CD4-positive, alpha-beta T cell (primary cell): ENCODE results near the gene MPIG6B. TPM values are rescaled to one million over a fixed set of nuclear protein-coding genes. Genes with fewer than 3 reads are reported as not detected.

Source experiments
- ATAC-seq: fragments of 200-7000 bp; cut with Tn5 transposase; one replicate; pipeline ENCODE4 v1.10.0; 2022; ENCODE audit warnings: mild to moderate bottlenecking; ENCODE audit not compliant: poor library complexity
- CTCF ChIA-PET: fragments of 350-600 bp; sonication (Branson Sonifier 250); formaldehyde crosslinking; loops from one replicate; lab custom pipeline; 2021; ENCODE audit warnings: antibody characterized with exemption, inconsistent platforms; lab: Charles Lee
- POLR2A ChIA-PET: fragments of 350-600 bp; sonication (Branson Sonifier 250); formaldehyde crosslinking; loops from one replicate; lab custom pipeline; 2021; ENCODE audit warnings: antibody characterized with exemption, inconsistent platforms; lab: Charles Lee
- DNase-seq, 14 experiments: peaks; one replicate each; pipeline ENCODE4 v3.0.0-alpha.2; 2013 to 2020; ENCODE audit warnings: mixed read lengths in 2 of 14
- H3K27ac ChIP-seq, 2 donors: one replicate each; pipeline versions ENCODE4 v1.5.1 to v1.7.0; 2013; ENCODE audit warnings: low read length in 2 of 2, low read depth in 1 of 2, mild to moderate bottlenecking in 1 of 2
- H3K27me3 ChIP-seq, 2 experiments: 1 replicate in 1 of 2; 2 replicates in 1 of 2; pipeline versions ENCODE4 v1.6.1 to v1.7.0; 2013; ENCODE audit warnings: low read length in 2 of 2, control low read depth in 1 of 2, mild to moderate bottlenecking in 1 of 2, moderate library complexity in 1 of 2; ENCODE audit not compliant: insufficient read depth in 2 of 2, control insufficient read depth in 1 of 2
- H3K36me3 ChIP-seq: one replicate; pipeline ENCODE4 v1.6.1; 2013; ENCODE audit warnings: low read length, control low read depth; ENCODE audit not compliant: insufficient read depth
- H3K4me1 ChIP-seq: one replicate; pipeline ENCODE4 v1.6.1; 2013; ENCODE audit warnings: low read length, control low read depth; ENCODE audit not compliant: insufficient read depth
- H3K4me3 ChIP-seq: one replicate; pipeline ENCODE4 v1.5.1; 2013; ENCODE audit warnings: mild to moderate bottlenecking, low read length, moderate library complexity
- H3K9me3 ChIP-seq, 2 experiments: 1 replicate in 1 of 2; 2 replicates in 1 of 2; pipeline versions ENCODE4 v1.6.1 to v1.7.0; 2013; ENCODE audit warnings: low read length in 2 of 2, mild to moderate bottlenecking in 2 of 2, control low read depth in 1 of 2, moderate library complexity in 1 of 2; ENCODE audit not compliant: control insufficient read depth in 1 of 2, insufficient read depth in 1 of 2
- H3K27ac Mint-ChIP-seq: one replicate; pipeline ENCODE4 v1.8.0; 2020; ENCODE audit warnings: mixed read lengths
- H3K27me3 Mint-ChIP-seq: one replicate; pipeline ENCODE4 v1.8.0; 2021; ENCODE audit warnings: mixed read lengths
- H3K36me3 Mint-ChIP-seq: one replicate; pipeline ENCODE4 v1.8.0; 2021; ENCODE audit warnings: low read depth, mixed read lengths
- H3K4me1 Mint-ChIP-seq: one replicate; pipeline ENCODE4 v1.8.0; 2021; ENCODE audit warnings: low read depth, mixed read lengths
- H3K4me3 Mint-ChIP-seq: one replicate; pipeline ENCODE4 v1.8.0; 2020; ENCODE audit warnings: mild to moderate bottlenecking, mixed read lengths
- H3K9me3 Mint-ChIP-seq: one replicate; pipeline ENCODE4 v1.8.0; 2020; ENCODE audit warnings: mixed read lengths
- intact Hi-C, 2 experiments: fragments of 100-400 bp; cut with DNase I in 1 of 2; cut with micrococcal nuclease in 1 of 2; formaldehyde crosslinking; loops; one replicate each; pipeline versions ENCODE4 v1.15.1 to v1.9.0; 2023 to 2025; cut with DNase I, micrococcal nuclease
- total RNA-seq, 174 experiments: library from RNA in 2 of 174; stranded (reverse) in 2 of 174; gene quantifications; one replicate each; pipeline ENCODE4 v1.2.3 and lab custom pipeline; 2021 to 2026
- TF ChIP-seq, protein P1 (sequence below): fragments of 200-600 bp; IDR thresholded peaks from one replicate; pipeline ENCODE4 v1.8.0; 2022; ENCODE audit warnings: antibody characterized with exemption, mild to moderate bottlenecking

MPIG6B gene
- total RNA-seq, 2 experiments from 2014 or later: 0.11 to 0.17 TPM

DNA sequence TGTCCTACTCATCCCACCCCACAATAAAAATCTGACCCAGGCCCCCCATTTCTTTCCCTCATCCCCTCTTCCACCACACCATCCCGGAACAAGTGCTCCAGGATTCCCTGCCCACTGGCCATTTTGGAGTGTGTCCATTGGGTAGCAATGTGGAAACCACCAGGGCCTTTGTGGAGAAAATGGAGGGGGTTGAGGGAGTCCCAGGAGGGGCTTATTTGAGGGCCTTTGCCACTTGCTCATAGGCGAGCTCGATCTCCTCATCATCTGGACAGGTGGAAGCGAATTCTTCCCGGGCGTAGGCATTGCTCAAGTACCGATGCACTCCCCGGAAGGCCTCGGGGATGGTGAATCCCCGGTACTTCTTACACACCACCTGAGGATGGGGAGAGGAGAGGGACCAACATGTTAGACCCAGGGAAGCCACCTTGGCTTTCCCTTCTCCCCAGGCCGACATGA is 7.5 kb downstream of the MPIG6B start:
- TF ChIP-seq, protein P1, sequence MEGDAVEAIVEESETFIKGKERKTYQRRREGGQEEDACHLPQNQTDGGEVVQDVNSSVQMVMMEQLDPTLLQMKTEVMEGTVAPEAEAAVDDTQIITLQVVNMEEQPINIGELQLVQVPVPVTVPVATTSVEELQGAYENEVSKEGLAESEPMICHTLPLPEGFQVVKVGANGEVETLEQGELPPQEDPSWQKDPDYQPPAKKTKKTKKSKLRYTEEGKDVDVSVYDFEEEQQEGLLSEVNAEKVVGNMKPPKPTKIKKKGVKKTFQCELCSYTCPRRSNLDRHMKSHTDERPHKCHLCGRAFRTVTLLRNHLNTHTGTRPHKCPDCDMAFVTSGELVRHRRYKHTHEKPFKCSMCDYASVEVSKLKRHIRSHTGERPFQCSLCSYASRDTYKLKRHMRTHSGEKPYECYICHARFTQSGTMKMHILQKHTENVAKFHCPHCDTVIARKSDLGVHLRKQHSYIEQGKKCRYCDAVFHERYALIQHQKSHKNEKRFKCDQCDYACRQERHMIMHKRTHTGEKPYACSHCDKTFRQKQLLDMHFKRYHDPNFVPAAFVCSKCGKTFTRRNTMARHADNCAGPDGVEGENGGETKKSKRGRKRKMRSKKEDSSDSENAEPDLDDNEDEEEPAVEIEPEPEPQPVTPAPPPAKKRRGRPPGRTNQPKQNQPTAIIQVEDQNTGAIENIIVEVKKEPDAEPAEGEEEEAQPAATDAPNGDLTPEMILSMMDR: no peak
- Histone ChIP-seq H3K27me3 (no peaks in the 10 kb centered on the region), H3K9me3 (no peaks in the 10 kb centered on the region), H3K36me3 (peaks cover 39% of the 10 kb centered on the region), H3K4me3 (no peak overlapping the region), H3K27ac (peak overlapping the region in 1 of 2 donors; percentile 68), H3K4me1 (peaks cover 73% of the 10 kb centered on the region)
- H3K4me1 Mint-ChIP-seq: peaks cover 76% of the 10 kb centered on the region
- H3K9me3 Mint-ChIP-seq: no peaks in the 10 kb centered on the region
- peak overlapping the region; percentile 61 for H3K27ac Mint-ChIP-seq
- ChIA-PET CTCF (interaction anchor here (1.3 to 5.8 kb wide), 5 partner anchors 8 to 133 kb away, joined by 3 to 41 read pairs (median 7); partner anchors contain the start of genes HSPA1B and MSH5), POLR2A (interaction anchor here (0.6 to 2.4 kb wide), 9 partner anchors 8 to 97 kb away, joined by 3 to 21 read pairs (median 7); partner anchors contain the start of genes HSPA1A, HSPA1B, HSPA1L and MSH5)
- no peaks in the 10 kb centered on the region for H3K27me3 Mint-ChIP-seq
- H3K36me3 Mint-ChIP-seq: peaks cover 64% of the 10 kb centered on the region
- ATAC-seq: no peak
- peak overlapping the region; percentile 98 for H3K4me3 Mint-ChIP-seq
- intact Hi-C loops: loop anchor here in 1 of 2 experiments (2.0 kb wide), 2 partner anchors 26 to 64 kb away; partner anchors contain the start of gene VARS1
- DNase-seq: no peak

DNA sequence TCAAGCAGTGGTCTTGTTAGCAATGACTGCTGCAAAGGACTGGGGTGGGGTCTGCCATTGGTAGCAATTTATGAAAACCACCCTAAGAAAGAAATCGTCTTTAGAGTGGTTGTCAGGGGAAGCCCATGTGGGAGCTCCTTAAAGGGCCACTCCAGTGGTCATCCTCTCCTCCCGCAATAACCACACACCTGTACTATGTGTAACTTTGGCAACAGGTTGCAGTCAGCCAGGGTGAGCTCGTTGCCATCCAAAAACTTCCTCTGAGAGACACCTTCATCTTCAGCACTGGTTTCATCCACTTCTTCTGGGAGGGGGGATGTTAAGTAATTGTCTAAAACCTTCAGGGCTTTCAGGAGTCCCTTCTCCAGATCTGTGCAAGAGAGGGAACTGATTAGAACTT is 8.9 kb downstream of the MPIG6B start:
- POLR2A ChIA-PET: interaction anchor here (0.8 to 1.8 kb wide), 3 partner anchors 29 to 96 kb away, joined by 3 to 6 read pairs (median 4); partner anchors contain the start of genes ABHD16A and HSPA1B
- H3K4me3 Mint-ChIP-seq: peak overlapping the region; percentile 62
- peaks cover 76% of the 10 kb centered on the region for H3K4me1 Mint-ChIP-seq
- peak overlapping the region; percentile 51 for H3K27ac Mint-ChIP-seq
- CTCF ChIA-PET: interaction anchor here (0.9 kb wide), 1 partner anchor 59 kb away, joined by 3 read pairs; no protein-coding TSS in a partner anchor
- intact Hi-C loops: no loop called here
- H3K27me3 Mint-ChIP-seq: no peaks in the 10 kb centered on the region
- peaks cover 65% of the 10 kb centered on the region for H3K36me3 Mint-ChIP-seq
- no peak overlapping the region for H3K4me3 ChIP-seq
- DNase-seq (no peak), ATAC-seq (no peak)
- H3K36me3 ChIP-seq: peaks cover 39% of the 10 kb centered on the region
- H3K4me1 ChIP-seq: peaks cover 73% of the 10 kb centered on the region
- H3K27ac ChIP-seq: no peak overlapping the region
- no peaks in the 10 kb centered on the region for H3K27me3 ChIP-seq
- no peaks in the 10 kb centered on the region for H3K9me3 ChIP-seq
- no peaks in the 10 kb centered on the region for H3K9me3 Mint-ChIP-seq
- TF ChIP-seq, protein P1: no peak

DNA sequence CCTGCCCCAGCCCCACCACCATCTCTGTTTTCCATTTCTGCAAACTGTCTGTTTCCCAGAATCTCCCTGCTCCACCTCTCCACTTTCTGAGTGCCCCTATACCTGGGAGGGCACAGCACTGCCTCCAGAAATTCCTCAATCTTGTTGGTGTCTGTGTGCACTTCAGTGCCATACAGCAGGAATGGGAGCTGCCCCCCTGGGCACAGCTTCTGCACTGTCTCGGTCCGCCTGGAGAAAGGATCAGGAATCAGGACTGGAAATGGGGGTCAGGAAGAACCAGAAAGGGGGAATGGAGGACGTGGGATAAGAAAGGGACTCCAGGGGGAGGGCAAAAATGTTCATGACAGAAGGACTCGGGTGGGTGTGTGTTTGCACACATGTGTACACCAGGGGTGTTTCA is 10.6 kb downstream of the MPIG6B start:
- Mint-ChIP-seq H3K27me3 (no peaks in the 10 kb centered on the region), H3K4me1 (peaks cover 83% of the 10 kb centered on the region), H3K4me3 (peak overlapping the region; percentile 71), H3K27ac (peak overlapping the region; percentile 85), H3K9me3 (no peaks in the 10 kb centered on the region), H3K36me3 (peaks cover 65% of the 10 kb centered on the region)
- ChIA-PET CTCF (interaction anchor here (2.0 kb wide), 1 partner anchor 36 kb away, joined by 4 read pairs; no protein-coding TSS in a partner anchor), POLR2A (no interaction called here)
- Histone ChIP-seq H3K27me3 (no peaks in the 10 kb centered on the region), H3K4me3 (no peak overlapping the region), H3K4me1 (peaks cover 73% of the 10 kb centered on the region), H3K27ac (peak overlapping the region; percentile 89 to 90), H3K9me3 (no peaks in the 10 kb centered on the region), H3K36me3 (peaks cover 39% of the 10 kb centered on the region)
- DNase-seq: no peak
- intact Hi-C loops: no loop called here
- TF ChIP-seq, protein P1: no peak
- ATAC-seq: no peak
